Jurkat, Clone E6-1 (cell line): ENCODE measurements around the gene KCNQ1OT1.

ENCODE experiments used
- DNase-seq: peaks from one replicate; pipeline ENCODE4 v3.0.0-alpha.2; 2011; ENCODE audit warnings: low read depth, low spot score
- H3K4me3 ChIP-seq: 2 replicates; pipeline ENCODE4 v1.5.1; 2011; ENCODE audit warnings: mild to moderate bottlenecking, low read length, control low read depth, moderate library complexity

Gene KCNQ1OT1

GRCh38 chr11:2590965-2591754 is 108.6 kb downstream of the KCNQ1OT1 start:
- no peak for DNase-seq
- no peak overlapping the region for H3K4me3 ChIP-seq

GRCh38 chr11:2590131-2590964 is 109.4 kb downstream of the KCNQ1OT1 start:
- no peak overlapping the region for H3K4me3 ChIP-seq
- no peak for DNase-seq

- DNase-seq, result no peak
- no peak overlapping the region for H3K4me3 ChIP-seq
Observed at GRCh38 chr11:2589538-2589934, 110.3 kb downstream of the KCNQ1OT1 start.

- H3K4me3 ChIP-seq, result no peak overlapping the region
- no peak for DNase-seq
Observed at GRCh38 chr11:2588809-2589537, 110.8 kb downstream of the KCNQ1OT1 start.

- H3K4me3 ChIP-seq, result no peak overlapping the region
- no peak for DNase-seq
Observed at GRCh38 chr11:2587976-2588748, 111.6 kb downstream of the KCNQ1OT1 start.

- H3K4me3 ChIP-seq, result no peak overlapping the region
- no peak for DNase-seq
Observed at GRCh38 chr11:2587132-2587930, 112.5 kb downstream of the KCNQ1OT1 start.

- no peak for DNase-seq
Observed at GRCh38 chr11:2586793-2587131, 113.0 kb downstream of the KCNQ1OT1 start.

DNA sequence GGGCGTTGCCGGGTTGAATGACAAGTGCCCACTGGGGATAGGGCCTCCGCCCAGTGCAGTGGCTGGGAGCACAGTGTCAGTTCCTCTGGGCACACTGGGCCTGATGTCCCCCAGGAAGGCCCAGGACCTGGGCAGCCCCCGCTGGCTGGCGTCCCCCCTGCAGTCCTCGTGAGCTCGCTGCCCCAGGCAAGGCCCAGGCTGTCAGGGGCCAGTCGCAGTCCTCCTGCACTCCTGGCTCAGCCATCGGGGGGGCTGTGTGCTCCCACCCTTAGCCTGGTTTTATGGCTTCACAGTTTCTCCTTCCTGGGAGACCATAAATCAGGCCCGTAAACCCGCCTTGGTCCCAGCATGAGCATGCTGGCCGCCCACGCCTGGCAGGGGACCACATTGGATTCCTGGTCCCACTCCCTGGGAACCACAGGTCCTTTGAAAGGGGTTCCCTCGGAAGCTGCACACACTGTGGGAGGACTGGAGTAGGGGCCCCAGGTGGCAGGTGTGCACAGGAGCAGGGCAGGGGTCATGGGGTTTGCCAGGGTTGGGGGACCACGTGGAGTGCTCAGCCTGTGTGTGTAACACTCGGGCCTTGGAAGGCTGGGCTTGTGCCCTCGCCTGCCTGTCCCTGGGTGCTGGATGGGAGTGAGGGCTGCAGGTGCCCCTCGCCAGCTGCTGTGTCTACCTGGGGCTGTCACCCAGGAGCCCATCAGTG is 113.6 kb downstream of the KCNQ1OT1 start:
- no peak overlapping the region for H3K4me3 ChIP-seq
- DNase-seq, result no peak

More at GRCh38 chr11:2586793-2587131, 113.0 kb downstream of the KCNQ1OT1 start:
- H3K4me3 ChIP-seq, result no peak overlapping the region

DNA sequence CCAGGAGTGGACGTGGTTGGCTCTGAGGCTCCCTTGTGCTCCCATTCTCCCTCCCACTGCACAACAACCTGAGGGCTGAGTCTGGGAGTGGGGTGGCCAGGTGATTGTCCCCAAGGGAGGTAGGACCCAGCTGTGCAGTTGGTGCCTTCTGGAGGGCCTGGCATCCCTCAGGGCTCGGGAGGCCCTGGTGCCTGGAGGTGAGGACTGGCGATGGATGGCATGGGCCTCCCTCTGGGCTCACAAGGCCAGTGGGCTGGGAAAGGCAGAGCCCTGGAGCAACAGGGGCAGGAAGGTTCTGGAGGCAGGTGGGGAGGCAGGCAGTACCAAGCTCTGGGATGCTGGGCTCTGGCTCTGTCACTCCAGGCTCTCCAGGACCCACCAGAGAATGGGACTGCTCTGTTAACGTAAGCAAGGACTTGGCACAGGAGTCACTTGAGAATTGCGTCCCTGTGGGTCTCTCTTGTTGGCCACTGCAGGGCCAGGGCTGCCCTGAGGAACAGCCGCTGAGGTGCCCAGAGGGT is 114.2 kb downstream of the KCNQ1OT1 start:
- no peak for DNase-seq
- H3K4me3 ChIP-seq, result no peak overlapping the region

DNA sequence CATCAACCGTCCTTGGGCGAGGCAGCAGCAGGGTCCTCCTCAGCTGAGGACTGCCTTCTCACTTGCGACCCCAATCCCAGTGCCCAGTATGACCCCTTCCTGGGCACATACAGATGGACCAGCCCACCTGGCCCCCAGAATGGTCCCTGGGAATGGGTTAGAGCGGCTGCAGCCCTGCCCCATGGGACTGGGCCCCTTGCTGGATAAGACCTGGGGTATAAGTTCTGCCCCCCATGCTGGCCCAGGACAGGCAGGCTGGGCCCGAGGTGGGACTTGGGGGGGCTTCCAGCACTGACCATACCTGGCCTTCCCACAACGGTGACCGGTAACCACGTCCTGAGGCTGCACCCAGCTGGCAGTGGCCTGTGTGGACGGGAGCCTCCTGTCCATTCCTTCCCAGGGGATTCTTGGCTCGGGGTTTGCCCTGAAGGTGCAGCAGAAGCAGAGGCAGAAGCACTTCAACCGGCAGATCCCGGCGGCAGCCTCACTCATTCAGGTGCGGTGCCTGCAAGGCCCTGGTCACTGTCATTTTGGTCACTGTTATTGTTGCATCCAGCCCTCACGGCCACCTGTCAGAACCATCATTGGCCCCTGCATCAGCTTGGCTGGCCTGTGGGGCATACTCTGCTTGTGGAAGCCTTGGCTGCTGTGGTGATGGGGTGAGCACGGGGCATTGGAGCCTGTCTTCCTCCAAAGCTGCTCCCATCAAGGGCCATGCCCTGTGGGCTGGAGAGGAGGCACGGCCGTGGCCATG is 114.8 kb downstream of the KCNQ1OT1 start:
- DNase-seq, result no peak

DNA sequence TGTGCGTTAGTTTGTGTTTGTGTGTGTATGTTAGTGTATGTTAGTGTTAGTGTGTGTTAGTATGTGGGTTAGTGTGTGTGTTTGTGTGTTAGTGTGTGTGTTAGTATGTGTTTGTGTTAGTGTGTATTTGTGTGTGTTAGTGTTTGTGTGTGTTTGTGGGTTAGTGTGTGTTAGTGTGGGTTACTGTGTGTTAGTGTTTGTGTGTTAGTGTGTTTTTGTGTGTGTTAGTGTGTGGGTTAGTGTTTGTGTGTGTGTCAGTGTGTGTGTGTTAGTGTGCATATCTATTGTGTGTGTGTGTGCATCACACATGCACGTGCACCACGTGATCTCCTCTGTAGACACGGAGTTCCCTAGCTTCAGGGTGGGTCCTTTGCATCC is 115.4 kb downstream of the KCNQ1OT1 start:
- no peak for DNase-seq
- H3K4me3 ChIP-seq, result no peak overlapping the region

More for the DNA sequence above, 114.8 kb downstream of the KCNQ1OT1 start:
- no peak overlapping the region for H3K4me3 ChIP-seq

DNA sequence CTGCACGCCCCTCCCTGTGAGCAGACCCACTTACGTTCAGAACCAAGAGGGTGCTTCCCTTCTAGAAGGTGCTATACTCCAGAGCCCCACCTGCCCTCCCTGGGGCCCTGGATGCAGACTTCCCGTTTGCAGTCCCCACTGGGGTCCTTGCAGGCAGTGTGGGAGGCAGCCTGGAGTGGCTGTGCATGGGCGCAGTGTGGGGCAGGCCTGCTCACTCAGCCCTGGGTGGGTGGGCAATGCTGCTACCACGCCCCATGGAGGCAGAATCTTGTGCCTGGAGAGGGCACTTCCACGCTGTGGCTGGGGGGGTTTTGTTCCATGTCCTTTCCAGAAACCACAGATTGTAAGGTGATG is 116.2 kb downstream of the KCNQ1OT1 start:
- DNase-seq, result no peak
- H3K4me3 ChIP-seq, result no peak overlapping the region

DNA sequence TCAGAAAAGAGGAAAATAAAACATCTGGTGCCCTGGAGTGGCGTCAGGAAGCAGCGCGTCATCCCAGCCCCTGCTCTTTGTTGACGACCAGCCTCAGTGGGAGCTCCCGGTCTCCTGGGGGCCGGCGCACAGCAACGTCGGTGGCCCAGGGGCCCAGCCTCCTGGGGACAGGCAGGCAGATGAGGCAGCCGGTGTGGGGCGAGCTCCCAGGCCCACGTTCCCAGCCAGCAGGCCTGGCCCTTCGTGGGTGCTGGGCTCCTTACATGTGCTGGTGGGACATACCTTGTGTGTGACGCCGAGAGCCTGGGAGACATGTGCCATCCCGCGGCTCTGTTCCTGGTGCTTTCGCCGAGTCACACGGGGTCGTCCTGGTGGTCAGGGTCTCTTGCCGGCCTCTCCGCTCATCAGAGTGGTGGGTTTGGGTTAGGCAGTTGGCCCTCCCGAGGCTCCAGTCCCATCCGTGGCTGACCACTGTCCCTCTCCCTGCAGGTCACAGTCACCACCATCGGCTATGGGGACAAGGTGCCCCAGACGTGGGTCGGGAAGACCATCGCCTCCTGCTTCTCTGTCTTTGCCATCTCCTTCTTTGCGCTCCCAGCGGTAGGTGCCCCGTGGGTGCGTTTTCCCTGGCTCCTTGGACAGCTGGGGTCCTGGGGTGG is 116.7 kb downstream of the KCNQ1OT1 start:
- no peak overlapping the region for H3K4me3 ChIP-seq
- no peak for DNase-seq

- DNase-seq, result no peak
- H3K4me3 ChIP-seq, result no peak overlapping the region
Observed at GRCh38 chr11:2582351-2582945, 117.3 kb downstream of the KCNQ1OT1 start.

DNA sequence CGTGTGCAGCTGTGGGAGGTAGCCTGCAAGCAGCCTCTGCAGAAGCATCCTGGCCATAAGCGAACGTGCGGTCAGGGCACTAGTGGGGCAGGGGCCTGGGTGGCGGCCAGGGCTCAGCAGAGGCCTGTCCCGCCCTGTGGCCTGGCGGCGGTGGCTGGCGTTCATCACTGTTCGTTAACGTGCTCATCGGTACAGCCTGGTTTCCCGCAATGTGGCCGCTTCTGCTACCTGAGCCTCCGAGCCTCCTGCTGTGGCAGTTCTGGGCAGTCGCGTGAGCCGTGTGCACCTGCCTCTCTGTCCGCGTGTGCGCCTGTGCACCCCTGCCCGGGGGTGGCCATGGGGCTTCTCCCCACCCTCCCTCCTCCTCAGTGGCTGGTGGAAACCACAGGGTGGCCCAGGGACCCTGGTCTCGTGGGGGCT is 117.9 kb downstream of the KCNQ1OT1 start:
- DNase-seq, result no peak
- H3K4me3 ChIP-seq, result no peak overlapping the region
